HG03442 (cell line): ENCODE results near the gene RRM1.

Source experiments
- ATAC-seq: cut with Tn5 transposase; IDR thresholded peaks from one replicate; pipeline ENCODE4 v1.9.1; 2021; ENCODE audit warnings: mild to moderate bottlenecking, moderate library complexity; ENCODE audit not compliant: unreplicated experiment

The RRM1 gene

GRCh38 chr11:4185561-4185960, 91.0 kb downstream of the RRM1 start:
- no peak for ATAC-seq

- ATAC-seq = no peak
Observed at GRCh38 chr11:4186464-4187054, 92.0 kb downstream of the RRM1 start.

GRCh38 chr11:4187055-4187988, 92.7 kb downstream of the RRM1 start:
- ATAC-seq = peak; percentile 95
